GM19438 (cell line): ENCODE data around the gene AUP1.
"Not testable (repeated sequence)": the region's sequence is repeated elsewhere in the genome, so short reads cannot be mapped to it uniquely, and the experiment has no call there.

Experiments
- ATAC-seq: cut with Tn5 transposase; IDR thresholded peaks from one replicate; pipeline ENCODE4 v1.9.1; 2021; ENCODE audit warnings: low read depth; ENCODE audit not compliant: unreplicated experiment

The AUP1 gene

GRCh38 chr2:74500578-74500946, 28.9 kb downstream of the AUP1 start:
- ATAC-seq: no peak

GRCh38 chr2:74499940-74500577, 29.4 kb downstream of the AUP1 start:
- ATAC-seq: no peak

GRCh38 chr2:74499267-74499939, 30.1 kb downstream of the AUP1 start, which contains the start of gene LBX2:
TSS of gene LBX2 (minus strand) at chr2:74499603. CDS start at chr2:74499537, 66 bp downstream.
- ATAC-seq: no peak

- no peak for ATAC-seq
Measured at GRCh38 chr2:74498500-74499266, 30.8 kb downstream of the AUP1 start.

GRCh38 chr2:74497777-74498499, 31.6 kb downstream of the AUP1 start:
- ATAC-seq: no peak

GRCh38 chr2:74496997-74497776, 32.3 kb downstream of the AUP1 start:
- no peak for ATAC-seq

GRCh38 chr2:74495440-74495839, 34.1 kb downstream of the AUP1 start:
- no peak for ATAC-seq

GRCh38 chr2:74493546-74493945, 36.0 kb downstream of the AUP1 start:
- ATAC-seq: no peak

GRCh38 chr2:74491648-74492544, 37.6 kb downstream of the AUP1 start:
- no peak for ATAC-seq

- ATAC-seq: no peak
Measured at GRCh38 chr2:74489906-74490305, 39.6 kb downstream of the AUP1 start.

GRCh38 chr2:74488643-74489481, 40.6 kb downstream of the AUP1 start:
- no peak for ATAC-seq

GRCh38 chr2:74486141-74486540, 43.4 kb downstream of the AUP1 start:
- no peak for ATAC-seq

- not testable (repeated sequence) for ATAC-seq
Measured at GRCh38 chr2:74483675-74484164, 45.8 kb downstream of the AUP1 start.

- peak; percentile 96 for ATAC-seq
Measured at GRCh38 chr2:74482801-74483674, 46.5 kb downstream of the AUP1 start, which contains the start of the genes CCDC142 and TTC31. TSS of gene CCDC142 (minus strand) at chr2:74482998. CDS start at chr2:74482837, 161 bp downstream. TSS of gene TTC31 (plus strand) at chr2:74483081. CDS start at chr2:74483096, 15 bp downstream.

GRCh38 chr2:74481961-74482800, 47.3 kb downstream of the AUP1 start:
- ATAC-seq: peak; percentile 35

- no peak for ATAC-seq
Measured at GRCh38 chr2:74481431-74481830, 48.1 kb downstream of the AUP1 start.
